ENCODE measurements around the gene HDAC4.

GRCh38 chr2:239004274-239005015, 396.4 kb downstream of the HDAC4 start:
- TF ChIP-seq, protein P1, sequence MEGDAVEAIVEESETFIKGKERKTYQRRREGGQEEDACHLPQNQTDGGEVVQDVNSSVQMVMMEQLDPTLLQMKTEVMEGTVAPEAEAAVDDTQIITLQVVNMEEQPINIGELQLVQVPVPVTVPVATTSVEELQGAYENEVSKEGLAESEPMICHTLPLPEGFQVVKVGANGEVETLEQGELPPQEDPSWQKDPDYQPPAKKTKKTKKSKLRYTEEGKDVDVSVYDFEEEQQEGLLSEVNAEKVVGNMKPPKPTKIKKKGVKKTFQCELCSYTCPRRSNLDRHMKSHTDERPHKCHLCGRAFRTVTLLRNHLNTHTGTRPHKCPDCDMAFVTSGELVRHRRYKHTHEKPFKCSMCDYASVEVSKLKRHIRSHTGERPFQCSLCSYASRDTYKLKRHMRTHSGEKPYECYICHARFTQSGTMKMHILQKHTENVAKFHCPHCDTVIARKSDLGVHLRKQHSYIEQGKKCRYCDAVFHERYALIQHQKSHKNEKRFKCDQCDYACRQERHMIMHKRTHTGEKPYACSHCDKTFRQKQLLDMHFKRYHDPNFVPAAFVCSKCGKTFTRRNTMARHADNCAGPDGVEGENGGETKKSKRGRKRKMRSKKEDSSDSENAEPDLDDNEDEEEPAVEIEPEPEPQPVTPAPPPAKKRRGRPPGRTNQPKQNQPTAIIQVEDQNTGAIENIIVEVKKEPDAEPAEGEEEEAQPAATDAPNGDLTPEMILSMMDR (IDR thresholded peaks at IDR 0.05; ENCODE audit: control extremely low read depth in 1 of 3, insufficient read depth in 1 of 3, low read depth in 1 of 3, low read length in 3 of 3), result no peak
- no peak for TF ChIP-seq GABPA (IDR thresholded peaks at IDR 0.05; ENCODE audit: borderline replicate concordance, insufficient read depth, low read length)
- TF ChIP-seq MAX (IDR thresholded peaks at IDR 0.05), result no peak
- no peak for TF ChIP-seq POLR2AphosphoS5 (IDR thresholded peaks at IDR 0.05; ENCODE audit: low read depth, low read length)
- no peak for TF ChIP-seq EP300 (IDR thresholded peaks at IDR 0.05; ENCODE audit: borderline replicate concordance in 1 of 2, low read depth in 2 of 2, low read length in 2 of 2)
- no peak for TF ChIP-seq ZNF274 (IDR thresholded peaks at IDR 0.05; ENCODE audit: borderline replicate concordance, extremely low read depth, low read length)
- no peak for TF ChIP-seq ASH2L (IDR thresholded peaks at IDR 0.05; ENCODE audit: low read length)
- TF ChIP-seq POLR2A (IDR thresholded peaks at IDR 0.05; ENCODE audit: control extremely low read depth in 1 of 2, low read depth in 2 of 2, low read length in 2 of 2), result no peak
- no peak for TF ChIP-seq TCF12 (IDR thresholded peaks at IDR 0.05; ENCODE audit: low read depth, low read length)
- TF ChIP-seq, protein P2, sequence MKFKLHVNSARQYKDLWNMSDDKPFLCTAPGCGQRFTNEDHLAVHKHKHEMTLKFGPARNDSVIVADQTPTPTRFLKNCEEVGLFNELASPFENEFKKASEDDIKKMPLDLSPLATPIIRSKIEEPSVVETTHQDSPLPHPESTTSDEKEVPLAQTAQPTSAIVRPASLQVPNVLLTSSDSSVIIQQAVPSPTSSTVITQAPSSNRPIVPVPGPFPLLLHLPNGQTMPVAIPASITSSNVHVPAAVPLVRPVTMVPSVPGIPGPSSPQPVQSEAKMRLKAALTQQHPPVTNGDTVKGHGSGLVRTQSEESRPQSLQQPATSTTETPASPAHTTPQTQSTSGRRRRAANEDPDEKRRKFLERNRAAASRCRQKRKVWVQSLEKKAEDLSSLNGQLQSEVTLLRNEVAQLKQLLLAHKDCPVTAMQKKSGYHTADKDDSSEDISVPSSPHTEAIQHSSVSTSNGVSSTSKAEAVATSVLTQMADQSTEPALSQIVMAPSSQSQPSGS (IDR thresholded peaks at IDR 0.05; ENCODE audit: low read length), result no peak
- TF ChIP-seq, protein P3, sequence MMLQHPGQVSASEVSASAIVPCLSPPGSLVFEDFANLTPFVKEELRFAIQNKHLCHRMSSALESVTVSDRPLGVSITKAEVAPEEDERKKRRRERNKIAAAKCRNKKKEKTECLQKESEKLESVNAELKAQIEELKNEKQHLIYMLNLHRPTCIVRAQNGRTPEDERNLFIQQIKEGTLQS (IDR thresholded peaks at IDR 0.05; ENCODE audit: insufficient read depth, low read depth, low read length), result no peak

Measured in H1 (cell line).